Measurements from ENCODE around the gene IFNA8.

The IFNA8 gene

GRCh38 chr9:21383627-21384026 is 25.3 kb upstream of the IFNA8 start:
- in situ Hi-C loops (cut with HindIII; ENCODE audit: low pct_ligation_motif_present, low sequenced_read_pairs) = no loop called here
- Histone ChIP-seq H3K27ac (no peak overlapping the region), H3K4me3 (ENCODE audit: low read depth, low read length) (no peak overlapping the region), H3K27me3 (replicated peaks) (no peaks in the 10 kb centered on the region), H3K36me3 (replicated peaks) (no peaks in the 10 kb centered on the region)
- no peak for DNase-seq
- TF ChIP-seq CTCF (IDR thresholded peaks at IDR 0.05; ENCODE audit: low read depth, low read length, missing control alignments) = no peak

GRCh38 chr9:21385131-21385670 is 23.7 kb upstream of the IFNA8 start, which contains the start of gene IFNA2:
IFNA2 (minus strand) TSS chr9:21385398; CDS start chr9:21385329, 69 bp downstream.
- Histone ChIP-seq H3K36me3 (replicated peaks) (no peaks in the 10 kb centered on the region), H3K27ac (no peak within 1 kb of the TSS), H3K4me3 (ENCODE audit: low read depth, low read length) (no peak within 1 kb of the TSS), H3K27me3 (replicated peaks) (no peaks in the 10 kb centered on the region)
- in situ Hi-C loops (cut with HindIII; ENCODE audit: low pct_ligation_motif_present, low sequenced_read_pairs) = no loop called here
- no peak for DNase-seq
- TF ChIP-seq CTCF (IDR thresholded peaks at IDR 0.05; ENCODE audit: low read depth, low read length, missing control alignments) = no peak

- H3K27ac ChIP-seq = no peak overlapping the region
- peak; percentile 55 for TF ChIP-seq CTCF (IDR thresholded peaks at IDR 0.05; ENCODE audit: low read depth, low read length, missing control alignments)
- no peak for DNase-seq
- in situ Hi-C loops (cut with HindIII; ENCODE audit: low pct_ligation_motif_present, low sequenced_read_pairs) = no loop called here
- no peak overlapping the region for H3K4me3 ChIP-seq (ENCODE audit: low read depth, low read length)
- peaks cover 11% of the 10 kb centered on the region for H3K27me3 ChIP-seq (replicated peaks)
- H3K36me3 ChIP-seq (replicated peaks) = no peaks in the 10 kb centered on the region
These were observed 16.6 kb upstream of the IFNA8 start for GRCh38 chr9:21392270-21392669.

- no peak overlapping the region for H3K27ac ChIP-seq
- DNase-seq = no peak
- in situ Hi-C loops (cut with HindIII; ENCODE audit: low pct_ligation_motif_present, low sequenced_read_pairs) = no loop called here
These were observed 12.9 kb upstream of the IFNA8 start for GRCh38 chr9:21395778-21396717.

GRCh38 chr9:21398955-21399489 is 9.9 kb upstream of the IFNA8 start:
- H3K27ac ChIP-seq = no peak overlapping the region
- no peak overlapping the region for H3K4me3 ChIP-seq (ENCODE audit: low read depth, low read length)
- TF ChIP-seq CTCF (IDR thresholded peaks at IDR 0.05; ENCODE audit: low read depth, low read length, missing control alignments) = no peak
- H3K27me3 ChIP-seq (replicated peaks) = peaks cover 17% of the 10 kb centered on the region
- no peaks in the 10 kb centered on the region for H3K36me3 ChIP-seq (replicated peaks)
- in situ Hi-C loops (cut with HindIII; ENCODE audit: low pct_ligation_motif_present, low sequenced_read_pairs) = no loop called here
- no peak for DNase-seq

More at GRCh38 chr9:21395778-21396717, 12.9 kb upstream of the IFNA8 start:
- TF ChIP-seq CTCF (IDR thresholded peaks at IDR 0.05; ENCODE audit: low read depth, low read length, missing control alignments) = peak; percentile 94
- Histone ChIP-seq H3K36me3 (replicated peaks) (no peaks in the 10 kb centered on the region), H3K27me3 (replicated peaks) (peaks cover 11% of the 10 kb centered on the region), H3K4me3 (ENCODE audit: low read depth, low read length) (peak overlapping the region; percentile 55)

Data from brain microvascular endothelial cell (primary cell).